Epithelial cell of proximal tubule (primary cell): ENCODE results near the gene NKAIN4. TPM values are rescaled to one million over a fixed set of nuclear protein-coding genes. Genes with fewer than 3 reads are reported as not detected.

Experiments used
- DNase-seq: peaks from one replicate; pipeline ENCODE4 v3.0.0-alpha.2; 2011; ENCODE audit warnings: low read depth
- H3K4me3 ChIP-seq: 2 replicates; pipeline ENCODE4 v1.5.1; 2011; ENCODE audit warnings: low read depth, mild to moderate bottlenecking, low read length
- total RNA-seq: library from RNA; depleted of rRNA; stranded (reverse); fragments of >200 nt; gene quantifications from 2 replicates; pipeline ENCODE4 v1.2.3, GENCODE V29; 2015
- TF ChIP-seq, protein P1 (sequence below): conservative IDR thresholded peaks from 2 replicates; pipeline ENCODE4 v1.5.1; 2012; ENCODE audit warnings: low read depth, mild to moderate bottlenecking, low read length

The NKAIN4 gene
- total RNA-seq, 1 donor from 2014 or later, result 4.0 TPM

DNA sequence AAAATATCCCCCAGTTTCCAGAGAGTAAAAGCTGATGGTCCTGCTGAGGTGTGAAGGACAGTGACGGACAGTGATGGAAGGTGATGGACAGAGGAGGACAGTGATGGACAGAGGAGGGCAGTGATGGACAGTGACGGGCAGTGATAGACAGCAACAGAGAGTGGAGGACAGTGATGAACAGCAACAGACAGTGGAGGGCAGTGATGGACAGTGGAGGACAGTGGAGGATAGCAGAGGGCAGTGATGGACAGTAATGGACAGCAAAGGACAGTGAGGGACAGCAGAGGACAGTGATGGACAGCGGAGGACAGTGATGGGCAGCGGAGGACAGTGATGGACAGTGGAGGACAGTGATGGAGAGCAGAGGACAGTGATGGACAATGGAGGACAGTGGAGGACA is 2.7 kb upstream of the NKAIN4 start:
- no peak for DNase-seq
- TF ChIP-seq, protein P1, sequence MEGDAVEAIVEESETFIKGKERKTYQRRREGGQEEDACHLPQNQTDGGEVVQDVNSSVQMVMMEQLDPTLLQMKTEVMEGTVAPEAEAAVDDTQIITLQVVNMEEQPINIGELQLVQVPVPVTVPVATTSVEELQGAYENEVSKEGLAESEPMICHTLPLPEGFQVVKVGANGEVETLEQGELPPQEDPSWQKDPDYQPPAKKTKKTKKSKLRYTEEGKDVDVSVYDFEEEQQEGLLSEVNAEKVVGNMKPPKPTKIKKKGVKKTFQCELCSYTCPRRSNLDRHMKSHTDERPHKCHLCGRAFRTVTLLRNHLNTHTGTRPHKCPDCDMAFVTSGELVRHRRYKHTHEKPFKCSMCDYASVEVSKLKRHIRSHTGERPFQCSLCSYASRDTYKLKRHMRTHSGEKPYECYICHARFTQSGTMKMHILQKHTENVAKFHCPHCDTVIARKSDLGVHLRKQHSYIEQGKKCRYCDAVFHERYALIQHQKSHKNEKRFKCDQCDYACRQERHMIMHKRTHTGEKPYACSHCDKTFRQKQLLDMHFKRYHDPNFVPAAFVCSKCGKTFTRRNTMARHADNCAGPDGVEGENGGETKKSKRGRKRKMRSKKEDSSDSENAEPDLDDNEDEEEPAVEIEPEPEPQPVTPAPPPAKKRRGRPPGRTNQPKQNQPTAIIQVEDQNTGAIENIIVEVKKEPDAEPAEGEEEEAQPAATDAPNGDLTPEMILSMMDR, result no peak

DNA sequence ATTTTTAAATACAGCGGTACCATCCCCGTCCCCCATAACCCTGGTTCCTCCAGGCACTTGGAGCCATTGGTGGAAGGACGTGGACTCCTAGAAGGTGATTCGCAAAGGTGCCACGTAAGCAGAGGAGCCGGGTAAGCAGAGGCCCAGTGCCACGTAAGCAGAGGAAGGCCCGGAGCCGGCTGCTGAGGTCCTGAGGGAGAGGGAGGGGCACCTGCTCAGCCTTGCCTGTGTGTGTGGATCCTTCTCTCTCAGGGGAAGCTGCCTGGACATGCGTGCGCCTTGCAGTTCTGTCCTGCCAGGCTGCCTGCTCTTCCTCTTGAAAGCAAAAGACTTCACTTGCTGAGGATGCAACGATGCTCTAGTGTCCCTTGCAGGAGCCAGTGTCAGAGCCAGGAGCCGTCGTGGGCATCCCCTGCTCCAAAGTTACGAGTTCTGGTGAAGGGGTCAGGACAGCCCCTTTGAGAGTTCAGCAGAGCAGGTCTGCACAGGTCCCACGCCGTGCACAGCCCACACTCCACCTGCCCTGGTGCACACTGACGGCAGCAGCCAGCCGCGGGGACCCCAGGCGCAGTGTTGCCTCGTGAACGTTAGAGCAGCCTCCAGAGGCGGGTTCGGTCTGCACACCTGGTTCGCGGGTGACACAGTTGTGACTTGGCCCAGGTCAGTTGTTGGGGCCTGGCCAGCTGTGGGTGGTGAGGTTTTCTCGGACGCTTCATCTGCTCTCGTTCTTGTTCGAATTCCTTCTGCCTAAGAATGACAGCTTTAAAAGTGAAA is 1.9 kb upstream of the NKAIN4 start:
- DNase-seq, result no peak
- TF ChIP-seq, protein P1, result no peak
- no peak overlapping the region for H3K4me3 ChIP-seq

More for the DNA sequence above, 2.7 kb upstream of the NKAIN4 start:
- H3K4me3 ChIP-seq, result no peak overlapping the region

DNA sequence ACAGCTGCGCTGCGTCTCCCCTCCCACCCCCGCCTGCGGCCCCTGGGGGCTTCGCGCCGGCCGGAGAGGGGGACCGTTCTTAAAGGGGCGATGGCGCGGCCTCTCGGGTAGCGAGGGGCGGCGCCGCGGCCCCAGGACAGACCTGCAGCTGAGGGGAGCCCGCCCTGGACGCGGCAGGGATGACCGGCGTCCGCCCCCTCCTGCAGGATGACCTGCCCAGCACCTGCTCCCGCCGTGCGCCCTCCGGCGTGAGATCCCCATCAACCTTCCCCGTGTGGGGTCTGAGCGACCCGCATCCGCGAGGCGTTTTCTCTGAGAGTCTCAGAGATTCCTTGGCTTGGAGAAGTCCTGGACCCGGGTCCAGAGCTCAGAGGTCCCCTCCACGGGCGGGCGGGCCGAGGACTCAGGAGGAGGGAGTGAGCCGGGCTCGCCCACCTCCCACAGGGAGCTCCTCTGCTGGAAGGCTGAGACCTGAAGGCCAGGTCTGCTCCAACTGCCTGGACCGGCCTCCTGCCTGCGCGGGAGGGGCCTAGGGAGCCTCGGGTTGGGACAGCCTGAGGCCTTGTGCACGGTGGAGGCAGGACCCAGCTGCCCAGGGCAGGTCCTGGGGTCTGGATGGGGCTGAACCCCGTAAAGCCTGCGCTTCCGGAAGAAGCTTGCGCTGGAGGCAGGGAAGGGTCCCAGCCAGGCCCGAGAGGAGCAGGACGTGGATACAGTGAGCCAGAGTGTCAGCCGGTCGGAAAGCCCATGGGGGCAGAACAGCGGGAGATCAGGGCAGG is 532 bp upstream of the NKAIN4 start:
- TF ChIP-seq, protein P1, result no peak
- no peak for DNase-seq
- no peak overlapping the region for H3K4me3 ChIP-seq

DNA sequence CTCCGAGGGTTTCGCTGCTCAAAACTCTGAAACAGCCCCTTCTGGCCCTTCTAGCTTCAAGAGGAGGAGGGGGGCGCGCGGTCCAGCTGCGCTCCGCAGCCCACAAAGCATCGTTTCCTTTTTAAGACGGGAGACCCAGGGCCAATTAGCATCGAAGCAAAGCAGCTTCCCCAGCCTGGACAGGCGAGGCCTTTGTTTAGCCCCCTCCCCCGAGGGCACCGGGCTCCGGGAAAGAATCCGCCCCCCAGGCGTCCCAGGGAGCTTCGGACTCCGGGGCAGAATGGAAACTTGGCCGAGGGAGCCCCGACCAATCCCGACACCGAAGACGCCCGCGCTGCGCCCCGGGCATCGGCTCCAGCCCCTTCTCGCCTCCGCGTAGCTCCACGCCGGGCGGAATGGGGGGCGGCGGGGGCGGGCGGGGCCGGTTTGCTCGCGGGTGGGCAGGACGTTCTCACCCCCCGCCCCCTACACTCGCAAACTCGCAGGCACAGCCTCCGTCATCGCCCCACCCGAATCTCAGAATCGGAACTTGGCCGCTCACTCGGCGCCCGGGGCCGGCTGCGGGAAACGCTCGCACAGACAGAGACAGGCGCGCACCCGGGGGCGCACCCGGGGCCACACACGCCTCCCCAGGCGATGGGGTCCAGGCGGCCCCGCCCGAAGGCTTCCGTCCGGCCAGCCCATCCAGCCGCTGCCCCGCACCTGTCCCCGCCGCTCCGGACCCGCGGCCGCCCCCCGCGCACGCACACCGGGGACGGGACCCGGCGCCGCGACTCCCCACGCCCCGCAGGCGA is 628 bp downstream of the NKAIN4 start:
- TF ChIP-seq, protein P1, result no peak
- peak overlapping the region; percentile 0 for H3K4me3 ChIP-seq
- no peak for DNase-seq

DNA sequence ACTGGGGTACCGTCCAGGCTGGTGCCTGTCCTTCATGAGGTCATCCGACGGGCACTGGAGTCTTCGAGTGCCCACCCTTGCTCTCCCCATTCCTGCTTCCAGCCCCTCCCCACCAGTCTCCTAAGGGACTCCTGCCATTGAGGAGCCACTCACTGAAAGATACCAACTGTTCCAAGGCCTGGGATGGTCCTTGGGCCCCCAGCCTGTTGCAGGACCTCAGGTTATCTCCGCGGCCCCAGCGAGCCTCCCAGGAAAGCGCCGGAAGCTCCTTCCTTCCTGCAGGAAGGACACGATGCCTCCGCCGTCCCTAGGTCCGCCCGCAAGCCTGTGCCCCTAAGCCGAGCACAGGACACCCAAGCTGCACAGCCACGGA is 1.2 kb downstream of the NKAIN4 start:
- H3K4me3 ChIP-seq, result no peak overlapping the region
- TF ChIP-seq, protein P1, result no peak
- no peak for DNase-seq

DNA sequence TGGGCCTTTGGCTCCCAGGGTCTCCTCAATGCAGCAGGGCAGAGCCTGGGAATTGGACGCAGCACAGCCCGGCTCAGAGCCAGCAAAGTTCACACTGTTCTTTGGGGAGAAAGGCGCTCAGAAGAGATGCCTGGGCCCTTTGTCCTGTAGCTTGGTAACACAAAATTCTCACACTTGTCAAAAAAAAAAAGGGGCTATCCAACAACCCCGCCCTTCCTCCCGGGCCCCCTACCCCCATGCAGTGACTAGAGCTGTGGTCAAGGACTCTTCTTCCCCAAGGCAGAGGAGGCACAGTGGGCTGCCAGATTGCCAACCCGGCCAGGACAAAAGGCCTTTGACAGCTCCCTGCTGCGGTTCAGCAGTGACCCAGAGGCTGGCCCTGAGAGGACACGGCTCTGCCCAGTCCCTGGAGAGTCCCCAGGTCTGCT is 2.0 kb downstream of the NKAIN4 start:
- H3K4me3 ChIP-seq, result no peak overlapping the region
- DNase-seq, result no peak
- TF ChIP-seq, protein P1, result no peak
